K562 (cell line): Measurements from ENCODE around the gene IL17RA. TPM values are rescaled to one million over a fixed set of nuclear protein-coding genes. Genes with fewer than 3 reads are reported as not detected.

Source experiments
- ATAC-seq: fragments of 200-7000 bp; cut with Tn5 transposase; 3 replicates; pipeline ENCODE4 v1.9.1; 2020; ENCODE audit warnings: moderate library complexity
- Bru-seq: library from RNA; stranded (reverse); fragments of 400-500 nt; gene quantifications from one replicate; lab custom pipeline; 2021; lab: Mats Ljungman, UMichigan
- BruChase-seq, 2 experiments: library from RNA; stranded (reverse); fragments of 400-500 nt; gene quantifications; one replicate each; lab custom pipeline; 2021; lab: Mats Ljungman, UMichigan
- BruUV-seq: library from RNA; stranded (reverse); fragments of 400-500 nt; replicated peaks from 2 replicates; lab custom pipeline; 2021; lab: Mats Ljungman, UMichigan
- CTCF ChIA-PET: fragments of 300-600 bp; formaldehyde crosslinking; extraction: SDS; loops from one replicate; lab custom pipeline; 2021; ENCODE audit warnings: low intra/inter-chr PET ratio; lab: Yijun Ruan, JAX
- POLR2A ChIA-PET: fragments of 300-600, 350-650 bp; sonication (Branson Sonifier 250); formaldehyde crosslinking; extraction: SDS; loops from one replicate; lab custom pipeline; 2021; ENCODE audit warnings: antibody characterized with exemption, inconsistent platforms; lab: Yijun Ruan, JAX
- DNase-seq, 4 experiments: peaks; one replicate each; pipeline versions ENCODE4 v3.0.0 to v3.0.0-alpha.2; 2011 to 2018; ENCODE audit warnings: low spot score in 3 of 4, mixed read lengths in 3 of 4; ENCODE audit errors: extremely low read depth in 1 of 4
- FAIRE-seq: peaks from 2 replicates; lab custom pipeline; 2011; peaks lifted over from hg19 to GRCh38; lab: Jason Lieb, UNC
- H2AFZ ChIP-seq: 2 replicates; pipeline ENCODE4 v1.6.0; 2011; ENCODE audit warnings: low read depth, low read length, control low read depth, inconsistent platforms
- H3K27ac ChIP-seq: fragments of 200-600 bp; 3 replicates; pipeline ENCODE4 v1.8.0; 2011; ENCODE audit warnings: low read depth, mild to moderate bottlenecking, control low read depth, inconsistent platforms, low read length, moderate library complexity, mixed read lengths; ENCODE audit errors: extremely low read depth
- H3K27me3 ChIP-seq, 2 experiments: fragments of 300-600 bp in 1 of 2; 2 replicates in 1 of 2; 3 replicates in 1 of 2; pipeline versions ENCODE4 v1.6.0 to v1.8.0; 2011; ENCODE audit warnings: inconsistent platforms in 2 of 2, low read length in 2 of 2, mild to moderate bottlenecking in 1 of 2, mixed read lengths in 1 of 2, moderate library complexity in 1 of 2; ENCODE audit not compliant: control insufficient read depth in 2 of 2, insufficient read depth in 2 of 2
- H3K36me3 ChIP-seq: fragments of 300-600 bp; 3 replicates; pipeline ENCODE4 v1.8.0; 2011; ENCODE audit warnings: mild to moderate bottlenecking, low read length, inconsistent platforms; ENCODE audit not compliant: control insufficient read depth, insufficient read depth
- H3K4me1 ChIP-seq, 2 experiments: fragments of 200-600 bp in 1 of 2; replicated peaks in 1 of 2; 2 replicates in 1 of 2; 3 replicates in 1 of 2; pipeline versions ENCODE4 v1.5.1 to v1.8.0; 2011; ENCODE audit warnings: inconsistent platforms in 2 of 2, low read length in 2 of 2, mild to moderate bottlenecking in 1 of 2, mixed read lengths in 1 of 2, moderate library complexity in 1 of 2; ENCODE audit not compliant: control insufficient read depth in 2 of 2, insufficient read depth in 2 of 2
- H3K4me2 ChIP-seq: 2 replicates; pipeline ENCODE4 v1.6.1; 2011; ENCODE audit warnings: low read length, control low read depth, inconsistent platforms, mixed read lengths; ENCODE audit not compliant: insufficient read depth
- H3K4me3 ChIP-seq: fragments of 200-600 bp; sonication (generic), shearing (Covaris generic); 2 replicates; pipeline ENCODE4 v1.5.1; 2016; ENCODE audit warnings: control low read depth, inconsistent platforms
- H3K79me2 ChIP-seq: fragments of 200-600 bp; 3 replicates; pipeline ENCODE4 v1.8.0; 2011; ENCODE audit warnings: low read length, inconsistent platforms; ENCODE audit not compliant: control insufficient read depth, insufficient read depth
- H3K9ac ChIP-seq, 2 experiments: 2 replicates each; pipeline versions ENCODE4 v1.6.0 to v1.6.1; 2011; ENCODE audit warnings: low read depth in 2 of 2, low read length in 2 of 2, control low read depth in 1 of 2, inconsistent platforms in 1 of 2, mild to moderate bottlenecking in 1 of 2, mixed read lengths in 1 of 2; ENCODE audit not compliant: insufficient read depth in 1 of 2
- H3K9me1 ChIP-seq: one replicate; pipeline ENCODE4 v1.6.0; 2011; ENCODE audit warnings: inconsistent platforms, mild to moderate bottlenecking, low read length, moderate library complexity; ENCODE audit not compliant: control insufficient read depth, insufficient read depth
- H3K9me3 ChIP-seq: replicated peaks from 2 replicates; pipeline ENCODE4 v1.5.1; 2011; ENCODE audit warnings: low read depth, low read length, inconsistent platforms; ENCODE audit not compliant: control insufficient read depth, insufficient read depth
- H4K20me1 ChIP-seq: replicated peaks from 2 replicates; pipeline ENCODE4 v1.6.1; 2011; ENCODE audit warnings: low read length, inconsistent platforms, mixed read lengths; ENCODE audit not compliant: control insufficient read depth, insufficient read depth
- DACH1 ChIP-seq: fragments of 450-650 bp; IDR thresholded peaks from 2 replicates; pipeline ENCODE4 v1.6.1; 2018; ENCODE audit not compliant: partially characterized antibody
- FIP1L1 ChIP-seq: fragments of 200-400 bp; formaldehyde crosslinking; IDR thresholded peaks from 2 replicates; pipeline ENCODE4 v1.6.1; 2018; ENCODE audit warnings: mild to moderate bottlenecking, low read depth, low read length; ENCODE audit not compliant: poor library complexity, severe bottlenecking
- FUS ChIP-seq: fragments of 200-400 bp; formaldehyde crosslinking; optimal IDR thresholded peaks from 2 replicates; pipeline ENCODE3; 2017; ENCODE audit warnings: low read depth, low read length
- HBP1 ChIP-seq: fragments of 450-650 bp; formaldehyde crosslinking; IDR thresholded peaks from 2 replicates; pipeline ENCODE4 v1.4.0; 2022; ENCODE audit warnings: missing genetic modification characterization
- POLR2AphosphoS5 ChIP-seq: IDR thresholded peaks from 2 replicates; pipeline ENCODE4 v1.6.1; 2011; ENCODE audit warnings: mild to moderate bottlenecking, low read depth, low read length, moderate library complexity; ENCODE audit not compliant: control insufficient read depth, insufficient read depth
- RBM15 ChIP-seq: fragments of 200-400 bp; formaldehyde crosslinking; IDR thresholded peaks from 2 replicates; pipeline ENCODE4 v1.6.1; 2018; ENCODE audit warnings: mild to moderate bottlenecking, low read length, moderate library complexity; ENCODE audit not compliant: insufficient read depth
- SIRT6 ChIP-seq: IDR thresholded peaks from one replicate; pipeline ENCODE4 v1.6.1; 2012; ENCODE audit warnings: low read depth, mild to moderate bottlenecking, control low read depth, inconsistent platforms, low read length, moderate library complexity
- YBX1 ChIP-seq: fragments of 450-650 bp; IDR thresholded peaks from 2 replicates; pipeline ENCODE4 v1.7.1; 2016; ENCODE audit warnings: mild to moderate bottlenecking
- WGBS: fragments of 100-300 bp; shearing (Covaris generic); methylation state at CpG from one replicate; pipeline ENCODE4 v1.1.6; 2016; ENCODE audit warnings: low coverage, mixed read lengths; ENCODE audit not compliant: insufficient coverage; ENCODE audit errors: missing lambda C conversion rate; 5-methylcytosine and 5-hydroxymethylcytosine counted together
- in situ Hi-C: fragments of 300-500 bp; cut with MboI; formaldehyde crosslinking; loops from 4 replicates; pipeline ENCODE4 v1.15.0; 2018; ENCODE audit warnings: inconsistent platforms, mixed read lengths
- intact Hi-C: fragments of 100-400 bp; cut with micrococcal nuclease; formaldehyde crosslinking; loops from 2 replicates; pipeline ENCODE4 v1.14.2; 2022
- long read RNA-seq, 3 experiments: library from polyadenylated mRNA in 2 of 3; library from RNA in 1 of 3; unstranded in 2 of 3; stranded (forward) in 1 of 3; transcript quantifications; one replicate each; pipeline ENCODE4 v2.0.0, GENCODE V29; 2019 to 2022
- polyA minus RNA-seq, 3 experiments: library from RNA; depleted of rRNA, polyadenylated mRNA; stranded (reverse); fragments of >200 nt; gene quantifications; 2 replicates each; pipeline ENCODE4 v1.2.3, GENCODE V29; 2011
- polyA plus RNA-seq, 8 experiments: library from polyadenylated mRNA; depleted of rRNA in 4 of 8; stranded (reverse) in 5 of 8; unstranded in 3 of 8; fragments of >200 nt; fragmentation: Nextera tagmentation in 2 of 8; fragmentation: Illumina TruSeq in 1 of 8; extraction: Ambion mirVana in 2 of 8; extraction: Trizol in 1 of 8; gene quantifications; 2 replicates each; pipeline versions ENCODE4 v1.2.1 to v1.2.3, GENCODE V29; 2011 to 2014; ENCODE audit warnings: inconsistent platforms in 1 of 8, missing spikeins in 1 of 8
- total RNA-seq, 7 experiments: library from RNA; depleted of rRNA in 6 of 7; stranded (reverse); fragments of >200 nt in 6 of 7; fragmentation: Illumina TruSeq in 2 of 7; extraction: Trizol in 2 of 7; gene quantifications; 2 replicates each; pipeline versions ENCODE4 v1.2.1 to v1.2.3, GENCODE V29; 2011 to 2021; ENCODE audit warnings: low replicate concordance in 1 of 7
- TF ChIP-seq, protein P1 (sequence below): fragments of 450-650 bp; conservative IDR thresholded peaks from 2 replicates; pipeline ENCODE4 v1.6.1; 2016; ENCODE audit warnings: missing genetic modification characterization, low read depth, mild to moderate bottlenecking, control low read depth, missing compliant biosample characterization

The IL17RA gene, protein sequence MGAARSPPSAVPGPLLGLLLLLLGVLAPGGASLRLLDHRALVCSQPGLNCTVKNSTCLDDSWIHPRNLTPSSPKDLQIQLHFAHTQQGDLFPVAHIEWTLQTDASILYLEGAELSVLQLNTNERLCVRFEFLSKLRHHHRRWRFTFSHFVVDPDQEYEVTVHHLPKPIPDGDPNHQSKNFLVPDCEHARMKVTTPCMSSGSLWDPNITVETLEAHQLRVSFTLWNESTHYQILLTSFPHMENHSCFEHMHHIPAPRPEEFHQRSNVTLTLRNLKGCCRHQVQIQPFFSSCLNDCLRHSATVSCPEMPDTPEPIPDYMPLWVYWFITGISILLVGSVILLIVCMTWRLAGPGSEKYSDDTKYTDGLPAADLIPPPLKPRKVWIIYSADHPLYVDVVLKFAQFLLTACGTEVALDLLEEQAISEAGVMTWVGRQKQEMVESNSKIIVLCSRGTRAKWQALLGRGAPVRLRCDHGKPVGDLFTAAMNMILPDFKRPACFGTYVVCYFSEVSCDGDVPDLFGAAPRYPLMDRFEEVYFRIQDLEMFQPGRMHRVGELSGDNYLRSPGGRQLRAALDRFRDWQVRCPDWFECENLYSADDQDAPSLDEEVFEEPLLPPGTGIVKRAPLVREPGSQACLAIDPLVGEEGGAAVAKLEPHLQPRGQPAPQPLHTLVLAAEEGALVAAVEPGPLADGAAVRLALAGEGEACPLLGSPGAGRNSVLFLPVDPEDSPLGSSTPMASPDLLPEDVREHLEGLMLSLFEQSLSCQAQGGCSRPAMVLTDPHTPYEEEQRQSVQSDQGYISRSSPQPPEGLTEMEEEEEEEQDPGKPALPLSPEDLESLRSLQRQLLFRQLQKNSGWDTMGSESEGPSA
- 18.2 and 21.4 TPM in 2 replicates for total RNA-seq (2011; cell fraction: chromatin; rRNA removed; ENCODE audit: low replicate concordance)
- 21.4 and 22.8 TPM in 2 replicates for total RNA-seq (2011; cell fraction: nucleolus; rRNA removed)
- 21.7 and 23.7 TPM in 2 replicates for total RNA-seq (2011; cell fraction: nucleoplasm; rRNA removed)
- total RNA-seq (2014; rRNA removed) (4.4 and 6.6 TPM in 2 replicates), total RNA-seq (2014; rRNA removed; fragmentation: Illumina TruSeq; extraction: Trizol) (2.1 and 2.8 TPM in 2 replicates), total RNA-seq (2015; rRNA removed; fragmentation: Illumina TruSeq; extraction: Trizol) (3.7 and 4.1 TPM in 2 replicates), total RNA-seq (2021) (11.4 and 11.8 TPM in 2 replicates), polyA plus RNA-seq (2011; rRNA removed) (6.5 and 7.2 TPM in 2 replicates), polyA plus RNA-seq (2014; fragmentation: Illumina TruSeq; extraction: Trizol) (3.1 and 3.8 TPM in 2 replicates), polyA plus RNA-seq (2014; fragmentation: Nextera tagmentation; extraction: Ambion mirVana) (under 1 TPM; 0.17 to 0.21 TPM), polyA plus RNA-seq (2014; rRNA removed) (5.7 and 6.9 TPM in 2 replicates), polyA minus RNA-seq (2011; rRNA and poly(A)+ RNA removed) (5.4 and 6.7 TPM in 2 replicates), Bru-seq, nascent RNA (percentile 72 among the genes with signal in this experiment), BruChase-seq, experiment 1, labeled RNA remaining after a 2-hour chase (percentile 71 among the genes with signal in this experiment), BruChase-seq, experiment 2, labeled RNA remaining after a 6-hour chase (percentile 73 among the genes with signal in this experiment)
- polyA plus RNA-seq (2011; cell fraction: cytosol; rRNA removed) = 5.1 and 11.4 TPM in 2 replicates
- 8.8 and 13.0 TPM in 2 replicates for polyA plus RNA-seq (2011; cell fraction: nucleus; rRNA removed)
- polyA plus RNA-seq (2012) = 5.1 and 7.5 TPM in 2 replicates
- 3.1 and 4.1 TPM in 2 replicates for polyA minus RNA-seq (2011; cell fraction: cytosol; rRNA and poly(A)+ RNA removed)
- polyA minus RNA-seq (2011; cell fraction: nucleus; rRNA and poly(A)+ RNA removed) = 7.7 and 10.1 TPM in 2 replicates
- long read RNA-seq, experiment 1, partial matches to known transcripts = 27 of 35 reads
- long read RNA-seq, experiment 1, other reads (novel, unspliced or antisense) = 8 of 35 reads
- long read RNA-seq, experiment 2, partial matches to known transcripts = 3 of 11 reads
- long read RNA-seq, experiment 2, other reads (novel, unspliced or antisense) = 8 of 11 reads
- long read RNA-seq, experiment 3, partial matches to known transcripts = 1 of 6 reads
- long read RNA-seq, experiment 3, other reads (novel, unspliced or antisense) = 4 of 6 reads

DNA sequence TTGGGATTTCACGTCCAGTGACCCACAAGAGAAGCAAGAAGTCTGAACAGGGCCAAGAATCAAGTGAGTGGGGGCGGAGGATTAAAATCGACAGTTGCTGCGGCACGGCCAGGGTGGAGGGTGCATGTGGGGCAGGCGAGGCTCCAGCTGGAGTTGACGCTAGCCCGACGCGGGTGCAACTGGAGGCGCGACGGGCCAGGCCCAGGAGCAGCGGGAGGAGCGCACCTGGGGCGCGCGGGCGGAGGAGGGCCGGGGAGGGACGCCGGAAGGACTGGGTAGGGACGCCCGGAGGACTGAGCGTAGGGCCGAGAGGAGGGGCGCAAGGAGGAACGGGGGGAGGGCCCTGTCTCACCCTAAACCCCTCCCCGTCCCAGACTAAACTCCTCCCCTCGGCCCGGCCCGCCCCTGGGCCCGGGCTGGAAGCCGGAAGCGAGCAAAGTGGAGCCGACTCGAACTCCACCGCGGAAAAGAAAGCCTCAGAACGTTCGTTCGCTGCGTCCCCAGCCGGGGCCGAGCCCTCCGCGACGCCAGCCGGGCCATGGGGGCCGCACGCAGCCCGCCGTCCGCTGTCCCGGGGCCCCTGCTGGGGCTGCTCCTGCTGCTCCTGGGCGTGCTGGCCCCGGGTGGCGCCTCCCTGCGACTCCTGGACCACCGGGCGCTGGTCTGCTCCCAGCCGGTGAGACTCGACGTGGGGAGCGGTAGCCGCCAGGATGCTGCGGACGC is at the start of gene IL17RA:
Gene IL17RA, plus strand, starts transcription at position 447 of the 723 bp plus-strand sequence. Its CDS starts 92 bp downstream, at position 539.
- Histone ChIP-seq H3K79me2 (peaks cover 9% of the 10 kb centered on the region; the same call in 2 of the 3 replicates), H3K27me3 (no peaks in the 10 kb centered on the region), H3K27ac (peak within 1 kb of the TSS; percentile 81), H3K9ac (peak within 1 kb of the TSS; percentile 89 to 93), H3K4me1 (peaks cover 0 to 25% of the 10 kb centered on the region in 2 experiments; a peak in 4 of 5 replicates), H3K4me3 (peak within 1 kb of the TSS; percentile 95), H4K20me1 (peaks cover 9% of the 10 kb centered on the region), H2AFZ (peak within 1 kb of the TSS; percentile 95), H3K4me2 (peak within 1 kb of the TSS; percentile 83), H3K9me3 (no peaks in the 10 kb centered on the region), H3K9me1 (no peaks in the 10 kb centered on the region), H3K36me3 (no peaks in the 10 kb centered on the region)
- CTCF ChIA-PET = interaction anchor here (0.5 kb wide), 1 partner anchor 11 kb away, joined by 4 read pairs; no protein-coding TSS in a partner anchor
- POLR2A ChIA-PET = interaction anchor here (0.6 to 1.9 kb wide), 2 partner anchors 10 to 681 kb away, joined by 3 to 4 read pairs; no protein-coding TSS in a partner anchor
- 2% methylated on average over 59 of the region's 68 CpGs for WGBS
- in situ Hi-C loops = no loop called here
- TSS peak; percentile 67 for BruUV-seq
- ATAC-seq = peak; percentile 99
- peak; percentile 85 for FAIRE-seq
- DNase-seq = peak; percentile 95 to 98 (median 97)
- intact Hi-C loops = loop anchor here (2.0 kb wide), 1 partner anchor 14 kb away; no protein-coding TSS in a partner anchor
- TF ChIP-seq, protein P1, sequence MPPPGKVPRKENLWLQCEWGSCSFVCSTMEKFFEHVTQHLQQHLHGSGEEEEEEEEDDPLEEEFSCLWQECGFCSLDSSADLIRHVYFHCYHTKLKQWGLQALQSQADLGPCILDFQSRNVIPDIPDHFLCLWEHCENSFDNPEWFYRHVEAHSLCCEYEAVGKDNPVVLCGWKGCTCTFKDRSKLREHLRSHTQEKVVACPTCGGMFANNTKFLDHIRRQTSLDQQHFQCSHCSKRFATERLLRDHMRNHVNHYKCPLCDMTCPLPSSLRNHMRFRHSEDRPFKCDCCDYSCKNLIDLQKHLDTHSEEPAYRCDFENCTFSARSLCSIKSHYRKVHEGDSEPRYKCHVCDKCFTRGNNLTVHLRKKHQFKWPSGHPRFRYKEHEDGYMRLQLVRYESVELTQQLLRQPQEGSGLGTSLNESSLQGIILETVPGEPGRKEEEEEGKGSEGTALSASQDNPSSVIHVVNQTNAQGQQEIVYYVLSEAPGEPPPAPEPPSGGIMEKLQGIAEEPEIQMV (tag) = no peak
- TF ChIP-seq SIRT6 (no peak), POLR2AphosphoS5 (peak; percentile 42; the same call in 1 of the 2 replicates), FIP1L1 (peak; percentile 54), RBM15 (no peak), HBP1 (CRISPR knock-in tag) (no peak), DACH1 (peak; percentile 70), YBX1 (no peak), FUS (no peak)
